Left colon (tissue), 2 donors: ENCODE measurements around the gene MAP7. TPM values are rescaled to one million over a fixed set of nuclear protein-coding genes. Genes with fewer than 3 reads are reported as not detected.

Experiments
- ATAC-seq: fragments of 200-7000 bp; cut with Tn5 transposase; one replicate; pipeline ENCODE4 v1.9.1; 2020; ENCODE audit warnings: mild to moderate bottlenecking, moderate library complexity
- DNase-seq, 2 donors: peaks; one replicate each; pipeline ENCODE4 v3.0.0-alpha.2; 2020
- intact Hi-C, 2 donors: fragments of 100-400 bp; cut with DNase I in 1 of 2; cut with micrococcal nuclease in 1 of 2; formaldehyde crosslinking; loops; one replicate each; pipeline versions ENCODE4 v1.11.2 to v1.14.0; 2022; cut with DNase I, micrococcal nuclease
- total RNA-seq, 2 donors: library from RNA; stranded (reverse); fragmentation: NEBNext Ultra II Directional; extraction: Animal tissue kit (Norgen Biotek cat#: 25700); gene quantifications; one replicate each; pipeline ENCODE4 v1.2.1, GENCODE V29; 2021
- donor health status: DM: no; HTN: no; CAD: no.
- donor health status: DM: yes; HTN: yes; CAD: no.

Gene MAP7
- total RNA-seq, 2 donors from 2014 or later = 72.6 to 82.7 TPM

DNA sequence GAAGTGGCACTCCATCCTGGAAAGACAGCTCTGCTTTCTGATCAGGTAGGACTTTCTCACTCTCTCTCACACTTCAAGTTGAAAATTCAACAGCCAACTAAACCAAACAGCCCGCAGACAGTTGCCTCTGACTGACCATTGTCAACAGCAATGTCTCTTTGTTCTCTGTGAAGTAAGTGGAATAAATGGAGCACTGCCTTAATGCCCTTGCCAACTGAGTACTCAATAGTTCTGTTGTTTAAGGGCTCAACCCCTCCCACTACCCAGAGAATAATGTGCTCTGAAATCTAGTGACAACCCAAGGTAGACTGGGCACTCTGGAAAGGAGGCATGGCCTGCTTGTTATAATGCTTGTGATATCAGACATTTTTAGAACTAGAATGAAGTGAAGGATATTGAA lies 243.8 kb downstream of the MAP7 start:
- DNase-seq = no peak
- intact Hi-C loops = no loop called here
- no peak for ATAC-seq

- DNase-seq = no peak
- no peak for ATAC-seq
- intact Hi-C loops = no loop called here
Observed at GRCh38 chr6:136304410-136304809, 245.8 kb downstream of the MAP7 start.

DNA sequence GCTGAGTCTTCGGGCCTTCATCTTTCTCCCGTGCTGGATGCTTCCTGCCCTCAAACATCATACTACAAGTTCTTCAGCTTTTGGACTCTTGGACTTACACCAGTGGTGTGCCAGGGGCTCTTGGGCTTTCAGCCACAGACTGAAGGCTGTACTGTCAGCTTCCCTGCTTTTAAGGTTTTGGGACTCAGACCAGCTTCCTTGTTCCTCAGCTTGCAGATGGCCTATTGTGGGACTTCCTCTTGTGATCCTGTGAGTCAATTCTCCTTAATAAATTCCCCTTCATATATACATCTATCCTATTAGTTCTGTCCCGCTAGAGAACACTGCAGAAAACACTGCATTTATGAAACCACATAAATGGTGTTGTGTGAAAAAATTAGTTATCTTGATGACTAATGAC lies 246.7 kb downstream of the MAP7 start:
- intact Hi-C loops = no loop called here
- DNase-seq = no peak
- ATAC-seq = no peak

DNA sequence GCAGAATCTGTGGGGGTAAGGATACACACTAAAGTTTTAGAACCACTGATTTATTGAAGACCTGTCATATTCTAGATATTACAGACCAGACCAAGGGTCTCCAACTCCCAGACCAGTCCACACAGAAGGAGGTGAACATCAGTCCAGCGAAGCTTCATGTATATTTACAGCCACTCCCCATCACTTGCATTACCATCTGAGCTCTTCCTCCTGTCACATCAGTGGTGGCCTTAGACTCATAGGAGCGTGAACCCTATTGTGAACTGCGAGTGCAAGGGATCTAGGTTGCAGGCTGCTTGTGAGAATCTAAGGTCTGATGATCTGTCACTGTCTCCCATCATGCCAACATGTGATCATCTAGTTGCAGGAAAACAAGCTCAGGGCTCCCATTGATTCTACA lies 255.6 kb downstream of the MAP7 start:
- DNase-seq = no peak
- no peak for ATAC-seq
- intact Hi-C loops = no loop called here

Other genes with a start within 250 kb of the MAP7 start
- gene MAP3K5, start 242.1 kb upstream of the MAP7 start, total RNA-seq = 10 to 100 TPM; 17.5 to 18.9 TPM